GM12873 (cell line): ENCODE data around the gene EREG.

ENCODE experiments used
- TF ChIP-seq, protein P1 (sequence below): IDR thresholded peaks from 2 replicates; pipeline ENCODE4 v1.5.1; 2012; ENCODE audit warnings: low read depth, mild to moderate bottlenecking, moderate library complexity, low read length, control low read depth; ENCODE audit not compliant: insufficient read depth; ENCODE audit errors: missing control alignments

Gene EREG

DNA sequence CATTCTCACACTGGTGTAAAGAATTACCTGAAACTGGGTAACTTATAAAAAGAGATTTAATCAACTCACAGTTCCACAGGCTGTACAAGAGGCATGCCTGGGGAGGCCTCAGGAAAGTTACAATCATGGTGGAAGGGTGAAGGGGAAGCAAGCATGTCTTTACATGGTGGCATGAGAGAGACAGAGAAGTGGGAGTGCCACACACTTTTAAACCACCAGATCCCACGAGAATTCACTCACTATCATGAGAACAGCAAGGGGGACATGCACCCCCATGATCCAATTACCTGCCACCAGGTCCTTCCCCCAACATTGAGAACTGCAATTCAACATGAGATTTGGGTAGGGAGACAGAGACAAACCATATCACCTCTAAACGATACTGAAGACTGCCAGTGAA lies 33.7 kb upstream of the EREG start:
- TF ChIP-seq, protein P1, sequence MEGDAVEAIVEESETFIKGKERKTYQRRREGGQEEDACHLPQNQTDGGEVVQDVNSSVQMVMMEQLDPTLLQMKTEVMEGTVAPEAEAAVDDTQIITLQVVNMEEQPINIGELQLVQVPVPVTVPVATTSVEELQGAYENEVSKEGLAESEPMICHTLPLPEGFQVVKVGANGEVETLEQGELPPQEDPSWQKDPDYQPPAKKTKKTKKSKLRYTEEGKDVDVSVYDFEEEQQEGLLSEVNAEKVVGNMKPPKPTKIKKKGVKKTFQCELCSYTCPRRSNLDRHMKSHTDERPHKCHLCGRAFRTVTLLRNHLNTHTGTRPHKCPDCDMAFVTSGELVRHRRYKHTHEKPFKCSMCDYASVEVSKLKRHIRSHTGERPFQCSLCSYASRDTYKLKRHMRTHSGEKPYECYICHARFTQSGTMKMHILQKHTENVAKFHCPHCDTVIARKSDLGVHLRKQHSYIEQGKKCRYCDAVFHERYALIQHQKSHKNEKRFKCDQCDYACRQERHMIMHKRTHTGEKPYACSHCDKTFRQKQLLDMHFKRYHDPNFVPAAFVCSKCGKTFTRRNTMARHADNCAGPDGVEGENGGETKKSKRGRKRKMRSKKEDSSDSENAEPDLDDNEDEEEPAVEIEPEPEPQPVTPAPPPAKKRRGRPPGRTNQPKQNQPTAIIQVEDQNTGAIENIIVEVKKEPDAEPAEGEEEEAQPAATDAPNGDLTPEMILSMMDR: no peak

GRCh38 chr4:74331944-74332343 lies 33.0 kb upstream of the EREG start:
- TF ChIP-seq, protein P1: no peak

GRCh38 chr4:74334636-74335035 lies 30.3 kb upstream of the EREG start:
- TF ChIP-seq, protein P1: no peak

GRCh38 chr4:74335341-74336021 lies 29.5 kb upstream of the EREG start:
- TF ChIP-seq, protein P1: no peak

GRCh38 chr4:74338792-74339333 lies 26.1 kb upstream of the EREG start:
- TF ChIP-seq, protein P1: no peak

- TF ChIP-seq, protein P1: no peak
Measured at GRCh38 chr4:74339501-74339900, 25.4 kb upstream of the EREG start.

- TF ChIP-seq, protein P1: no peak
Measured at GRCh38 chr4:74344031-74344430, 20.9 kb upstream of the EREG start.
